HG03135 (cell line): Measurements from ENCODE around the gene GBF1.
"Not testable (repeated sequence)": the region's sequence is repeated elsewhere in the genome, so short reads cannot be mapped to it uniquely, and the experiment has no call there.

Source experiments
- ATAC-seq: cut with Tn5 transposase; IDR thresholded peaks from one replicate; pipeline ENCODE4 v1.9.1; 2021; ENCODE audit warnings: mild to moderate bottlenecking, moderate library complexity; ENCODE audit not compliant: unreplicated experiment

The GBF1 gene

DNA sequence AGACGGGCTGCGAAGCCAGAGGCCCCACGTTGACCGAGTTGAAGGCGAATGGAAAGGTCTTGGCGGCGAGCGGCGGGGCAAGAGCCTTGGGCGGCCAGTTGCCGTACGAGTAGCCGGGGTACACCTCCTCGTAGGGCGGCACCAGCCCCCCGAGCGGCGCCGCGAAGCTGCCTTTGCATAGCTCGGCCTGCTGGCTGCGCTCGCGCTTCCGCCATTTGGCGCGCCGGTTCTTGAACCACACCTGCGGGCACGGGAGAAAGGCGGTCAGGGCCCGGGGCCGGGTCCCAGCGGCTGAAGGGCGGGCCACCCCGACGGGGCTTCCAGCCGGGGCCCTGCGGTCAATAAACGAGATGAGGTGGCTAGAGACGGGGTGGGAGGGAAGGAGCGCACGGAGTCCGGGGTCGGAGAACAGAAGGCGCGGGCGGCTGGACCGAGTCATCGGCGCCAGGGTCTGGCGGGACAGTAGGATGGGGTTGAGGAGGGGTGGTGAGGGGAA is 14.4 kb upstream of the GBF1 start:
- ATAC-seq = no peak

DNA sequence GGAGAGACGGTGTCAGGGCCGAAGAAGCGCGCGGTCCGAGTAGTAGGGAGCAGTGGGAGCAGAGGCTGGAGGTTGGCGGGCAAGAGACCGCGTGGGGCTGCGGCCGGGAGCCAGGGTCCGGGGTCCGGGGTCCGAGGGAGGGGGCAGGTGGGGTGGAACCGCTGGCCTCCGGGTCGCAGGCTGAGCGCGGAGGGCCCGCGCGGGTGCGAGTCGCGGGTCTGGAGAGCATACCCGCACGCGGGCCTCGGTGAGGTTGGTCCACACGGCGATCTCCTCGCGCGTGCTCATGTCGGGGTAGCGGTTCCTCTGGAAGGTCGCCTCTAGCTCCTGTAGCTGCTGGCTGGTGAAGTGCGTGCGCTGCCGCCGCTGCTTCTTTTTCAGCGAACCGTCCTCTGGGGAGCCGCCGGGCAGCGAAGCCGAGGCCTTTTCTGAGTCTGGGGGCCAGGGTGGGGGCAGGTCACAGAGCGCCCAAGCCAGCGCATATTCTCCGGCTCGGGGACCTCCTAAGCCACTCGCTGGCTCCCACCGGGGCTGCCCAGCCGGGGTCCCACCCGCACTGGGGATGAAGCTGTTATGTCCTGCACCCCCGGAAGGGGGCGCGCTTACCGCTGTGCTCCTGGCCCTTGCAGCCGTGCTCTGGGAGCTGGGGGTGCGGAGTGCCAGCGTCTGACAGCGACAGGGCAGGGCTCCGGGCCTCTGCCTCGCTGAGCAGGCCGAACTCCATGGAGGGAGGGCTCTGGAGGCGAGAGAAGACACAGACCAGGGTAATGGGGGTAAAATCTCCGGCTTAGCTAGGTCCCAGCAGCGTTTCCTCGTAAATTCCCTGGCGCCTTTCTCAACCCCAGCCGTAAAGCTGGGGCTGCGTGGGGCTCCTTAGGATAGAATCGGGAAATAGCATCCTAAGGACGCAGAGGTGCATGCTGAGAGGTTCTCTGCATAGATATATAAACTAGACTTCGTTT is 13.7 kb upstream of the GBF1 start:
- no peak for ATAC-seq

DNA sequence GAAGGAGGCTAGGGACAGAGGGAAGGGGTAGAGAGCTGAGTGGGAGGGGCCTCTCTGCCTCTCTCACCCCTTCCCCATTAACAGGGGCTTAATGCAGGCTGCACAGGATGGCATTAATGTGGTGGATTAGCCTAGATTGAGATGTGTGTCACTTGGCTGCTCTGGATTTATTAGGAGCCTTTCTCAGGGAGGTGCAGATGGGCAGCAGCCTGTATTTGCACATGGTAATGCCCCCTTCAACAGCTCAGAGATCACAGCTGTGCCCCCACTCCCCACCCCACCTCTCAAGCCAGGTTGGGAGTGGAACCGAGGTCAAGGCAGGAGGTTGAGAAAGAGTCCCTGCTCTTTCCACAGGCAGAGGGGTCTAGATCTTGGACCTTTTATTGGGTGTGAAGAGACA is 11.3 kb upstream of the GBF1 start:
- ATAC-seq = no peak

DNA sequence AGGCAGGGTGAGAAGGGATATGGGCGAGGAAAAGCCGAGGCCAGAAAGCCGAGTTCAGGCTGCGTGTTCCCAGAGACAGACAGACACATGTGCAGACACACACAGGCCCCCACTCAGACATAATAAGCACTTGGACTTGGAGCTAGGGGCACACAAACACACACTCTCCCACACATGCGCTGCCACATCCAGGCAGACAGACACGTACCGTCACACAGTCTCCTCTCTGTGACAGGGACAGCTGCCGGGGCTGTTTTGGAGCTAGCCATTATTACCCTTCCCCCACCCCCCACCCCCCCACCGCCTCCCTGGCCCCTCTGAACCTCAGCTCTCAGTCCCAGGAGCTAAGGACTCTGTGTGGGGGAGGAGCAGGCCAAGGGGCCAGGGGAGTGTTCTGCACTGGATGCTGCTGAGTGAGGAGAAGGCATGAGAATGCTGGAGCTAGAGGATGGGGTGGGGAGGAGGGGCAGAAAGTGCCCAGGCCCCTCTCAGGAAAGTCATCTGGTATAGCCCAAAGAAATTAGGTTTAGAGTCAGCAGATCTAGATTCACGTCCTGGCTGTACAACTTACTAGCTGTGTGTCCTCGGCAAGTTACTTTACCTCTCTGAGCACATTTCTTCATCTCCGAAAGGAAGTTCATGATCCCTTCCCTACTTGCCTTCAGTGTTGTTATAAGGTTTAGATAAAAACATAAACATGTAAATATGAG is 10.3 kb upstream of the GBF1 start:
- ATAC-seq = no peak

DNA sequence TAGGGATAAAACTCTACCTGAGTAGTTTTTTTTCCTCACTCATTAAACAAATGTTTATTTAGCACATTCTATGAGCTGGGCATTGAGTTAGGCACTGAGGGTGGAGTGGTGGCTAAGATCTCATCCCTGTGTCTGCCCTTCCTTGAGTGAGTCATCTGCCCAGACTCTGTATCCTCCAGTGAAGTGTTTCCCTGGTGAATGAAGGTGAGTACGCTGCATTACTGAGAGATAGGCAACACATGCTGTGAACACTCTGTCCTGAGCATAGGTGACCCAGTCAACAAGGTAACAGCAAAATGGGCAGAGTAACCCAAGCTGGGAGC is 9.8 kb upstream of the GBF1 start:
- no peak for ATAC-seq

DNA sequence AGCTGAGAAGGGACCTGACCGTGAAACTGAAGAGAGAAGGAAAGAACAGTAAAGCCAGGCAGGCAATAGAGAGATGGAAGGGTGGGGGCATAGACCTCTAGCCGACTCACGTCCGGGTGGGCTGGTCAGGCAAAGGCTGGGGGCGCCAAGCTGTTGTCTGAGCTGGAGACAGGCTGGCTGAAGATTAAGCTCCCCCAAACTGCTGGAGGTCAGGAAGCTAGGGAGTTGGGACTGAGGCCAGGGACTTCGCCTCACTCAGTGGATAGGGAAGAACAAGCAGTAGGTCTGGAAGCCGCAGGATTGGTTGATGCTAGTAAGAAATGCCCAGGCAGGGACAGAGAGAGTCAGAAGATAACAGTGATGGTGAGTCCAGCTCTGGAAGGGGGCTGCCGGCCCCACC is 9.3 kb upstream of the GBF1 start:
- no peak for ATAC-seq

DNA sequence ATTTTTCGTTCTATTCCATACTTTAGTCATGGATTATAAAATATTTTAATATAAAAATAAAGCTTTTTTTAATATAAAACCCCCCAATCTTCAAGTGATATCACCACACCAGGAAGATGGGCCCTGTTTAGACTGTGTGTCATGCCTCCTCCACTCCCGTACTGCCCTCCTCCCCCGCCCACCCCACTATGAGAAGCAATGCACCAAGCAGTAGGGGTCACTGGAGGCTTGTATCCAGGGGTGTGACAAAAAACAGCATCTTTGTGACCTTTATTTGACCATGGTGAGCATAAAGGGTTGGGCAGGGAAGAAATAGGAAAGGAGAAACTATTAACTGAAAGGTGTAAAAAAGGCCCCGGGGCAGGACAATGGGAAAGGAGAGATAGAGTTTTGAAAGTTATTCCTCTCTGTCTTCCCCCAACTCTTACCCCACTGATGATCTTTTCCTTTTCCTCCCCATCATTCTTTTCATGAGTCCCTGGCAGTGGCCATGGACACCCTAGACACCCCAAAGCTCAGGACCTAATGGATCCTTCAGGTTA is 7.5 kb upstream of the GBF1 start:
- ATAC-seq = no peak

DNA sequence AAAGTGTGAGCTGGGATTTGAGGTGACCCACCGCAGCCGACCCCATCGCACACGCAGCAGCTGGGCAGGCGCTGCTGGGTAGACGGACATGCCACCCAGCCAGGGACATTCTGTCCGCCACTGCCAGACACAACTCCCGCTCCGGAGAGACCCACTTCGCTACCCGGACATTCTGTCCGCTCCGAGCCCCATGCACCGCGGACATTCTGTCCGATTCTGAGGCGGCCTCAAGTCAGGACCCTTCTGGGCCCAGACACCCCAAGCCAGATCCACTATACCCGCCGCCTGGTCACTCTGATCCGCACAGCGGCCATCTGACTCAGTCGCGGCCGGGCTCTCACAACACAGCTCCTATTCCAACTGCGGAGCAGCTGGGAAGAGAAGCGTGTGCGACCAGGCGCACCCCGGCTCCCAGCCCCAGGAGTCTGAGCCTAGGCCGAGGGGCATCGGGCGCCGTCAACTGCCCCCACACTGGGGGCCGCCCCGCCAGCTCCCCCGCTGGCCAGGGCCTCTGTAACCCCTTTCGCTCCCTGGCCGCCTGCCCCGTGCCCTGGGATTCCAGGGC is 4.8 kb upstream of the GBF1 start:
- no peak for ATAC-seq

DNA sequence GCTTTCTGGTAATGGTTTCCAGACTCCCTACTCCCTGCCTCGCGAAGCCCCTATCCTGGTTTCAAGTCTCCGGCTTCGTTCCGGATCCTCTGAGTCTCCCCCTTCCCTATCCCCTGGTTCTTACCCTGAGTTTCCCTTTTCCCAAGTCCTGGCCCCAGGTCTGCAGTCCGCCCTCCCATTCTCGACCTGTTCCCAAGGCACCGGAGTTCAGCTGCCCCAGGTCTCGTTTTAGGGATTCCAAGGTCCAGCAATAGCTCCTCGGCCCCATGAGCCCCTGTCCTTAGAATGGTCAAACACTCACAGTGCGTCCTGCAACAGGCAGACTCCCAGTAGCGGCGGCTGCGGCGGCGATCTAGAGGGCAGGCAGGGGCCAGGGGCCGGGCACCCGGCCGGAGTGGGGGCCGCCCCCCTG is 4.3 kb upstream of the GBF1 start:
- ATAC-seq = no peak

DNA sequence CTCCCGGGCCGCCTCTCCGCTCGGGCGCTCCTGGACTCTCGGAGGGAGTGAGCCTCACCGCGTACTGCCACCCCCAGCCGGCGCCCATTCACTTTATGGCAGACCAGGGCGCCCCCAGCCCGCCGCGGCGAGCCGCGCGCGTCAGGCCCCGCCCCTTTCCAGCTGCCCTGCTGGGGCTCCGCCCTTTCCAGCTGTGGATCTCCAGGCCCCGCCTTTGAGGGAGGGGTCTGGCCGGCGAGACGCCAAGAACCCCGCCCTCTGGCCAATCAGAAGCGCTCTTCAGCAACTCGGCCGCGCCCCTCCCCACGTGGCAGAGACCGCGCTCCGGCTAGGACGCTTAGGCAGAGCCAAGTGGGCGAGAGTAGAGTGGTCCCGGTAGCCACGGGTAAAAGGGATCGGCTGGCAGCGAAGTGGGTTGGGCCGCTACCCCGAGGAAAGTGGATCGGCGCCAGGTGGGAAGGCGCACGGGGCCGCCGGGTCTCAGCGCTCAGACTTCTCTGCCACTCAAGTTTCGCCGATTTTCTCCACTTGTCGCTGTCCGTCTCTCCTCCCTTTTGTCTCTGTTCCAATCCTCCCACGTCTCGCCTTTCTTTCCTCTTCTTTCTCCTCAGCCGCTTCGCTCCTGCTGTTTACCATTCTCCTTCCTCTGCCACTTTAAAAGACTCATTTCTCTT is 3.8 kb upstream of the GBF1 start, which contains the start of gene PITX3:
Gene PITX3 (minus strand): TSS at position 69 of the 674 bp plus-strand sequence. CDS start 9,432 bp downstream, outside the sequence.
- peak; percentile 52 for ATAC-seq

DNA sequence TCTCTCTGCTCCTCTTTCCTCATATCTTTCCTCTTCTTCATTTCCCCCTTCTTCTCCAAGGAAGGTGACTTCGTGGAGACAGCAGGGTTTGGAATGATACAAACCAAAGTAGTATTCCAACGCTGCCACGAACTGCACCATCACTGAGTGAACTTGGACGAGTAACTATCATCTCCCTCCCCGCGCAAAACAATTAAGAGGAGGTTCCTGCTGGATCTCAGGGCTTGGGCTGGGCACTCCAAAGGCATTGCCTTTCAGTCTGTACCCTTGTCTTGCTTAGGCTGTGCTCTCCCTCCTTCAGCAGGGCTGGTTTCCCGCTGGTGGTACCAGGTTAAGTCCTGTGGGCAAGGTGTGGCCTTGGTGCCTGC is 3.2 kb upstream of the GBF1 start:
- no peak for ATAC-seq

DNA sequence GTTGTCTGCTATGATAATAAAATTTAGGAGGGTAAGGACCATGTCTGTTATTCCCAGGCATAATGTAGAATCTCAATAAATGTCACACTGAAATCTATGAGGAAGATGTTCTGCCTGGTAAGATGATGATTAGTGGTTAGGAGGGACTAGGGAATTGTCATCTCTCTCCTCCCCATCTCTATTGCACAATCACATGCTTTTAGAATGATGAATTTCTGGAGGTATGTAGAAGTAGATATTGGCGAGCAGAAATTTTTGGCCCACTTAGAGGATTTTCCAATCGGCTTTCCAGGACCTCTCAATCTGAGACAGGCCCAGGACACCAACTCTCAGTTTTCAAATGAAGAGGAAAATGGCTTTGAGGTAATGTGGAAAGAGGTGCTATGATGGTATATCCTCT is 2.0 kb upstream of the GBF1 start:
- no peak for ATAC-seq

DNA sequence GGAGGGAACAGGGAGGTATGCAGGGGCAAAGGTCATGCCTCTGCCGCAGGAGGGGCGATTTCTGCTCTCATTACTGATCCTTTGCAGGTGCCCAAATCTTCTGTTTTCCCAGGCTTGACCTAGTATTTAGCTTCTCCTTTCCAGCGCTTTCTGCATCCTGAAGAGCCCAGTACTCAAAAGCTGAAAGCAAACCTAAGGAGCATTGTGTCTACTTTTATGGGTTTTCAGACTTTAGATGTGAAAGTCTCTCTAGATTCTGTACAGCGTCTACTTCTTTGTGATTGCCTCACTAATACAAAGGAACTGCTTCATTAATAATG is 560 bp downstream of the GBF1 start:
- no peak for ATAC-seq

DNA sequence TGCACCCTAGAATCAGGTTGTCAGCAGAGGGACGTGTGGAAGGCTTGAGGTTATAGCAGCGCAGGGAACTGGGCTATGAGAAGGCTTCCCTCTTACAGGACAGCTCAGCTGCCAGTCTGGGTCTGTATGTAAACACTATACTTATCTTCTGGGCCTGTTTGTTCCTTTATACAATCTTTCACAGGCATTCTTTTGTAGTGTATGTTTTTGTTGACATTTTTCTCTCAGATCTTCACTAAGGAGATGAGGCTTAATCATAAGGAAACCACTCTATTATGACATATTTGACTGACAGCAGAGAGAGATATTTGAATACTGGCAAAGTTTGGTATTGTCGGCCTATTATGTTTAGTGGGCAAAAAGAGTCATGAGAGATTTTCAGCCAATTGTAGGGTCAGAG is 929 bp downstream of the GBF1 start:
- ATAC-seq = no peak

DNA sequence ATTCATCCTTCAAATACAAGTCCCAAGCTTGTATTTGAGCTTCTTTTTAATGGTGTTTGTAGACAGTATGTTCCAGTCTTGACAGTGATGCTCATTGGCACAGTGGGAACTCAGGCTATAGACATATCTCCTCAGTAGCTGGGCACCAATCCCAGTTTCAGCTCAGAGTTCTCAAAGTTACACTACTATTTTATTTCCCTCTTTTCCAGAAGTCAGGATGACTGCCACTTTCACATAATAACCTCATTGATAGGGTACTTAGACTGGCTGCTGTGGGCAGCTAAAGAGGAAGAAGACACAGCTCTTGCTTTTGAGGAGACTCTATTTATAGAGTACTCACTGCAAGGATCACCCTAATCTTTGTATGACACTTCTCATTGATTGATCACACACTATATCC is 2.4 kb downstream of the GBF1 start:
- ATAC-seq = no peak

DNA sequence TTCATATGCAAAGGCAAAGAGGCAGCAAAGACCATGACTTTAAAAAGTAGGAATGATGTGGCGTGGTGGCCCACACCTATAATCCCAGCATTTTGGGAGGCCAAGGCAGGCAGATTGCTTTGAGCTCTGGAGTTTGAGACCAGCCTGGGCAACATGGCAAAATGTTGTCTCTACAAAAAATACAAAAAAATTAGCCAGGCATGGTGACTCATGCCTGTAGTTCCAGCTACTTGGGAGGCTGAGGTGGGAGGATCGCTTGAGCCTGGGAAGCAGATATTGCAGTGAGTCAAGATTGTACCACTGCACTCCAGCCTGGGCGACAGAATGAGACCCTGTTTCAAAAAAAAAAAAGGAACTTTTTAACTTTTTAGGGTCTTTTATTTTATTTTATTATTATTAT is 7.2 kb downstream of the GBF1 start:
- not testable (repeated sequence) for ATAC-seq

DNA sequence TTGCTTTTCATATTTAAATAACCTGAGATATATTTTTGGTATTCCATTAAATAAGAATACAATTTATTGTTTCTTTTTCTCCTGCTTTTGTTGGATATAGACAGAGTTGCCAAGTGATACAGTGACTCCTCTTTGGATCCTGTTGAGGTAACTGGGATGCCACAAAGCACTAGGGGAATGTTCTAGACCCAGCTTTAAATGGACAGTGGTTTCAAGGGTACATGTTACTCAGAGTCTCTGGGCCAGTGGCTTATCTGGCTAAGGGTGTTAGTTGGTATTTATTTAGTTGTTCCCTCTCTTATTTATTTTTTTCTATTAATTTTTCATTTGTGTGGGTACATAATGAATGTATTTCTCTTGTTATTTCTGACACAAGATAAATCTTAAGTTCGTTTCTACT is 9.1 kb downstream of the GBF1 start:
- no peak for ATAC-seq

DNA sequence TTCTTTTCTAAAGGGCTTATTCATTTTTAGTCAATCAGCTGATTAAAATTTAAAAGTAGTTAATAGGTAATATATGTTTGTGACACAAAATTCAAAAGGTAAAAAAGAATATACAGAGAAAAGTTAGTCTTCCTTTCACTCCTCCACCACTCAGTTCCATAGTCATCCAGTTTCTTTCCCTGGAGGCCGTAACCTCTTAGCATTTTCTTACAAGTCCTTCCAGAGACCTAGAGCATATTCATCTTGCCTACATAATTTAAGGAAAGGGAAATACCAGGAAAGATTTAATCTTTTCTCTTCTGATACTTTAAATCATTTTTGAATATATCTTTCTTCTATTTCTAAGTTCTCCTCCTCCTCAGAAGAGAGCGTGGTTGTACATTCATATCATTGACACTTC is 10.1 kb downstream of the GBF1 start:
- ATAC-seq = no peak

DNA sequence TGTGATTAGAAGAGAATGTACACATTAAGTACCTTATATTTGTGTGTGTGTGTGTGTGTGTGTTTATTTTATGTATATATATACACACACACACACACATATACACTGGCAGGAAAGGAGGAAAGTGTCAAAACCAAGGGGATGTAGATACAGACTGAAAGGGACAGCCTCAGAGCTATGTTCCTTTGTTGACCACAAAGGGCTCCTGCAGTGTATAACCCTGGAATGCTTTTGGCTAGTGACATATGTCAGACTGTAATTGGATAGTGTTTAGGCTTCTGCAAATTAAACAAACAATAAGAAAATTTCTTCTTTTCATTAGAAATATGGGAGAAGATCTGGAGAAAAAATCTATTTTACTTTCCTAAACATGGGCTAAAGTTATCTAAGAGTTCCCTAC is 15.9 kb downstream of the GBF1 start:
- no peak for ATAC-seq

DNA sequence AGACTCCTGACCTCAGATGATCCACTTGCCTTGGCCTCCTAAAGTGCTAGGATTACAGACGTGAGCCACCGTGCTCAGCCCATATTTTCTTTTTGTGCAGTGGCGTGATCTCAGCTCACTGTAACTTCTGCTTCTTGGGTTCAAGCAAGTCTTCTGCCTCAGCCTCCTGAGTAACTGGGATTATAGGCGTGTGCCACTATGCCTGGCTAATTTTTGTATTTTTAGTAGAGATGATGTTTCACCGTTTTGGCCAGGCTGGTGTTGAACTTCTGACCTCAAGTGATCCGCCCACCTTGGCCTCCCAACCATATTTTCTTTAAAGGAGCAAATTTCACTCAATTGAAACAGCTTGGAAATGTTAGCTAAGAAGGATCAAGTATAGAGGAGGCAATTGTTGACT is 16.5 kb downstream of the GBF1 start:
- ATAC-seq = no peak

DNA sequence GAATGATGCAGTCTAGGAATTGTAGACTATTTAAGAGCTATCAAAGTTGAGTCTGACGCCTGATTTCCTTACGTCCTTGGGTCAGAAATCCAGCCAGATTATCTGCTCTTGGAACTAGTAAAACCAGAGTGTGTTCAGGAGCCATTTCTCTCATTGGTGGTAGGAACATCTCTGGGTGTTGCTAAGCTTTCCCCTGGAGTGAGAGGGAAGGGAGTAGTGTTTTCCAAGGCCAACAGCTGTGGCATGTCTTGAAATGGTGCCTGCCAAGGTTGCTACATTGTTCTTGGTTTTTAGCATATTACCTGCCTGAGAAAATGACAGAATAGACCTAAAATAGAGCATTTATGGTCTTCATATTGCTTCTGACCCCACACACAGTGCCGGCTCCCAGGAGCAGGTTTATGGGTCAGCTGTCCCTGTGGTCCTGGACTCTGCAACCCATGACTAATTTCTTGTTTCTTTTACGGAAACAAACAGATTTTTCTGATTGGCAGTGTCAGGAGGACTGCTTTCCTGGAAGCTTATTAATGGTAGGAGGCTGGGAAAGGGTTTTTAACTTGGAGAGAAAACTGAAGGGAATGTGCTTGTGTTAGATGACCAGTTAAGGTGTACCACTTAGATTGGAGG is 17.5 kb downstream of the GBF1 start:
- no peak for ATAC-seq
